ENCODE results near the gene PHLDA3.

- TF ChIP-seq, protein P1, sequence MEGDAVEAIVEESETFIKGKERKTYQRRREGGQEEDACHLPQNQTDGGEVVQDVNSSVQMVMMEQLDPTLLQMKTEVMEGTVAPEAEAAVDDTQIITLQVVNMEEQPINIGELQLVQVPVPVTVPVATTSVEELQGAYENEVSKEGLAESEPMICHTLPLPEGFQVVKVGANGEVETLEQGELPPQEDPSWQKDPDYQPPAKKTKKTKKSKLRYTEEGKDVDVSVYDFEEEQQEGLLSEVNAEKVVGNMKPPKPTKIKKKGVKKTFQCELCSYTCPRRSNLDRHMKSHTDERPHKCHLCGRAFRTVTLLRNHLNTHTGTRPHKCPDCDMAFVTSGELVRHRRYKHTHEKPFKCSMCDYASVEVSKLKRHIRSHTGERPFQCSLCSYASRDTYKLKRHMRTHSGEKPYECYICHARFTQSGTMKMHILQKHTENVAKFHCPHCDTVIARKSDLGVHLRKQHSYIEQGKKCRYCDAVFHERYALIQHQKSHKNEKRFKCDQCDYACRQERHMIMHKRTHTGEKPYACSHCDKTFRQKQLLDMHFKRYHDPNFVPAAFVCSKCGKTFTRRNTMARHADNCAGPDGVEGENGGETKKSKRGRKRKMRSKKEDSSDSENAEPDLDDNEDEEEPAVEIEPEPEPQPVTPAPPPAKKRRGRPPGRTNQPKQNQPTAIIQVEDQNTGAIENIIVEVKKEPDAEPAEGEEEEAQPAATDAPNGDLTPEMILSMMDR (IDR thresholded peaks at IDR 0.05) = no peak
- no peak for TF ChIP-seq POLR2A (IDR thresholded peaks at IDR 0.05)
Measured at GRCh38 chr1:201473296-201473695, 4.3 kb upstream of the PHLDA3 start.

Measured in tibial nerve (tissue), 3 donors.